ENCODE data around the gene ERICH3.
A peak's percentile ranks its signal among the peaks of the same experiment; 100 is the strongest.

ERICH3 gene, protein sequence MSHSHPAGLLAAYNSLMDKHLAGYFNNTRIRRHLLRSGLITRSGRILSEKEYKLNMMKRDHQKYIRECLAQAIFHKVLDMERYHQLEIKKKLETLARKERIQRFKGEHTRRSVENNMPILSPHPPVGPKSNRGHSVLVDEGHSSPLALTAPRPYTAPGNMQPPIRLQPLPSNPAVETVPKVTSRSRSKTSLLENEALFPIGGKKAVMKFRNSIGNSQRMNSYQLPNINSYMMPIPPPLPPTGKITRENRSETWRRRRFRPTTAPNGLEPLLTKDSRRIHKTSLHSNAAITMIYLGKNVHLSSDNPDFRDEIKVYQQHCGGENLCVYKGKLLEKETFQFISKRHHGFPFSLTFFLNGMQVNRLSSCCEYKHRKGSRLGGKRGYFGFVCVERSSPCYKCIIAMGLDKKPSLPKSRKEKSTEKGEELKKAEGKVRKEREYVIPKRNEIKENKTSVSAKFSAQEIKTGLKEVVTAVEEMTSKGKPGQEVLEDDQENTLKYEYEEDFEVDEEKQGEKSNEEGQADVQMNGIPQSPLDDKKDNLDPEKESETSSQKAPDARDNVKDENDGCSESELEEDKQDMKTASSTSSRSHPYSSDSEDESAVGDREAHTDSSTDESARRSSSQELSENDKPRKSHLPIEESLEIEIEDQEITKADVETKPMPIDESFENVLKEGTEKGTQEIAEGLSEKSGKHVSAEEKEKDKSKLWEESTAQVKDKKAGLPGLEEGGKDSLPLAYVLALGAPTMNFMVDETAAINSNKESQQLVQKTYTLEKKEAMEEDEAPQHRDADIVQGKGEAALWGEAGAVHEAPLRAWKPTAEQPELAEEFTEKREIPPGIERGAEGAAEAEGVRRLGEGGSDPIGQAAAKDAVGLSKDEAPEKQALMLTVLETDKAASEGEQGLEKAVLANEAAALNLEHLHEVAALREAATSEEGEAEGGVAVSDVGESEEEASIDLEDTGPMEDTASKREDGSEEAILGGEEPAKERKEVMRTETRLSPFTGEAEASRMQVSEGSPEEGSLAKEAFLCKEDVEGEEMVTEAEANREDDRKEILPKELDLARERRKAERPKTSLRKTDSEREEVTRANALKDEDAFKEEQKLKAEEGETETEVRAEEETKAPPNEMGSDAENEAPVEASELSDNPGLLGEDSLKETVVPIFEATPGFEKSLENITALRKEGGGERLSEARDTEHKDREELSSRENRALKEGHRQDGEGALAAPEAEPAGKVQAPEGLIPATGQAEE (N-terminal part only)

DNA sequence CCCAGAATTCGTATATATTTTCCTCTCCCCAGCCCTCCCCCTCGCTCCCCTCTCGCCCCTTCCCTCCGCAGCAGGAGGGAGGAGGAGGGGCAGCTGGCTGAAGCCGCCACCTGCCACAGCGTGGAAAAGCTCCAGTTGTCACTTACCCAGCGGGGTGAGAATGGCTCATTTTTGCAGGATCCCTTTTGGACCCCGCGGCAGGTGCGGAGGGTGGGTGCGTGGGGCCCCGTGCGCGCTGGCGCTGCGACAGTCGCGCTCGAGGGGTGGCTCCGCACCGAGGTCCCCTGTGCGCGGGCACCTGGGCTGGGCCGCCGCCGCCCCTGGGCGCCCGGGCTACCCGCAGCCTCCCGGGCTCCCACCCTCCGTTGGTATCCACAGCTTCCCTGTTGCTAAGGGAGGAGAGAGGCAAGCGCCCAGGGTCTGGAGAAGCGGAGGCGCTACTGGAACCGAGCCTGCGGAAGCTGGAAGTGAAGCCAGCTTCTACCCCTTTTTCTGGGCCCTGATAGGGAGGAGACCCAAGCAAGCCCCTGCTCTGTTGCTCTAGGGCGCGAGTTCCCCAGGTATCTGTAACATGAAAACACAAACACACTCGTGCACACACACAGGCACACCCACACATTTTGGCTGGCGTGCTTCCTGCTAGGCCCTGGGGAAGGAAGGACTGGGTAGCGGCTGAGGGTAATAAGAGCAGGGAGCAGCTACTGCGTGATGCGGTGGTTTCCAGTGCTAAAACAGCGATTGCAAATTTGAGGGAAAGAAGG is at the start of gene ERICH3:
TSS of gene ERICH3 (minus strand) at position 442 of the 761 bp plus-strand sequence. CDS start at position 169, 273 bp downstream.
- DNase-seq (ENCODE audit: low spot score), result peak; percentile 39
- TF ChIP-seq, protein P1, sequence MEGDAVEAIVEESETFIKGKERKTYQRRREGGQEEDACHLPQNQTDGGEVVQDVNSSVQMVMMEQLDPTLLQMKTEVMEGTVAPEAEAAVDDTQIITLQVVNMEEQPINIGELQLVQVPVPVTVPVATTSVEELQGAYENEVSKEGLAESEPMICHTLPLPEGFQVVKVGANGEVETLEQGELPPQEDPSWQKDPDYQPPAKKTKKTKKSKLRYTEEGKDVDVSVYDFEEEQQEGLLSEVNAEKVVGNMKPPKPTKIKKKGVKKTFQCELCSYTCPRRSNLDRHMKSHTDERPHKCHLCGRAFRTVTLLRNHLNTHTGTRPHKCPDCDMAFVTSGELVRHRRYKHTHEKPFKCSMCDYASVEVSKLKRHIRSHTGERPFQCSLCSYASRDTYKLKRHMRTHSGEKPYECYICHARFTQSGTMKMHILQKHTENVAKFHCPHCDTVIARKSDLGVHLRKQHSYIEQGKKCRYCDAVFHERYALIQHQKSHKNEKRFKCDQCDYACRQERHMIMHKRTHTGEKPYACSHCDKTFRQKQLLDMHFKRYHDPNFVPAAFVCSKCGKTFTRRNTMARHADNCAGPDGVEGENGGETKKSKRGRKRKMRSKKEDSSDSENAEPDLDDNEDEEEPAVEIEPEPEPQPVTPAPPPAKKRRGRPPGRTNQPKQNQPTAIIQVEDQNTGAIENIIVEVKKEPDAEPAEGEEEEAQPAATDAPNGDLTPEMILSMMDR (IDR thresholded peaks at IDR 0.05; ENCODE audit: extremely low read depth, missing control alignments), result no peak

DNA sequence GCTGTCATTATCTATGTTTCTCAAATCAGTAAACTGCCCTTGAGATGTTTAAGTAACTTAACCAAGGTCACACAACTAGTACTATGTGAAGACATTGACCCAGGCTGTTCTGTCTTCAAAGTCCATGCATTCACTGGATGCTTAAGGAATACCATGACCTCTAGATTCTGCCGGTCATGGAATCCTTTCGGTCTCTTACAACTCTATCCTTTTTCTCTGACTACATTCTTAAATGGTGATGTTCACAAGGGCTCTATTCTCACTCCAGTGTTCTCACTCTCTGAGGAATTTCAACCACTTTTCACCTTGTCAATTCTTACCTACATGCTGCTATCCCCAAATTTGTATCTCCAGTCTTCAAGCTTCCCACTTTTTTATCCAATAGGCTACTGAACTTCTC is 44.0 kb upstream of the ERICH3 start:
- no peak for DNase-seq (ENCODE audit: low spot score)
- TF ChIP-seq, protein P1 (IDR thresholded peaks at IDR 0.05; ENCODE audit: extremely low read depth, missing control alignments), result no peak

DNA sequence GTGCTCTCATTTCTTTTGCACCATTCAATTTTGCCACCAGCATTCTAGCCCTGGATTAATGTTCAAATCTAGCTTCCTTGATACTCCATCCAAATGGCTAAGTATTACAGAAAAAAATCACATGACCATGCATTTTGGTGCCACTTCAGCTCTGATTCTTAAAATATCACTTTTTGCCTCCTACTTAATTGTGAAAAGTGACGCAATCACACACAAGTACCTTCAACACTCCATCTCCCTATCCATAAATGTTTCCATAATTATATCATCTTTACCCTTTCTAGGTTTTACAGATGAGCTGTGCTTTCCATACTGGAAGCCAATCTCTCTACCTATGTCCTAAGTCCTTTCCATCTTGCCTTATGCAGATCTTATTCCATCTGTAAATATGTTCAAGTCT is 43.2 kb upstream of the ERICH3 start:
- TF ChIP-seq, protein P1 (IDR thresholded peaks at IDR 0.05; ENCODE audit: extremely low read depth, missing control alignments), result no peak
- no peak for DNase-seq (ENCODE audit: low spot score)

DNA sequence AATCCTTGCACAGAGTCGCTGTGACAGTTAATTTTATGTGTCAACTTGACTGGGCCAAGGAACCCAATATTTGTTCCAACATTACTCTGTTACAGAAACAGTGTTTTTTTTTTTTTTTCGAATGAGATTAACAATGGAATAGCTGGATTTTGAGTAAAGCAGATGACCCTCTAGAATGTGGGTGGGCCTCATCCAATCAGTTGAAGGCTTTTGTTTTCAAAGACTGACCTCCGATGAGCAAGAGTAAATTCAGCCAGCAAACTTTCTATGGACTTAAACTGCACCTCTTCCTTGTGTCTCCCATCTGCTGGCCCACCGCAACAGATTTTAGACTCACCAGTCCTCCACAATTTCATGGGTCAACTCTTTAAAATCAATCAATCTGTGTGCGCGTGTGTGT is 42.2 kb upstream of the ERICH3 start:
- DNase-seq (ENCODE audit: low spot score), result no peak
- TF ChIP-seq, protein P1 (IDR thresholded peaks at IDR 0.05; ENCODE audit: extremely low read depth, missing control alignments), result no peak

DNA sequence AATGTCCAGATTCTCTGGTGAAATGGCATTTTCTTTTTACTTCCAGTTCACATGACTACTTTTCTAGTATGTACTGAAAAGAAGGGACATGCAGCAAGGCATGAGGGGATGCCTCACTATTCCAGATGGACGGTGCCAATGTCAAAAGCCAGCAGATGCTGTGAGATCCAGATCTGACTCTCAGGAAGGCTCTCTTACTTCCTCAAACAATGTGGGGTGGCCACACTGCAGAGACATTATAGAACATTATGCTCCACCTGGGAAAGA is 41.6 kb upstream of the ERICH3 start:
- DNase-seq (ENCODE audit: low spot score), result no peak
- TF ChIP-seq, protein P1 (IDR thresholded peaks at IDR 0.05; ENCODE audit: extremely low read depth, missing control alignments), result no peak

DNA sequence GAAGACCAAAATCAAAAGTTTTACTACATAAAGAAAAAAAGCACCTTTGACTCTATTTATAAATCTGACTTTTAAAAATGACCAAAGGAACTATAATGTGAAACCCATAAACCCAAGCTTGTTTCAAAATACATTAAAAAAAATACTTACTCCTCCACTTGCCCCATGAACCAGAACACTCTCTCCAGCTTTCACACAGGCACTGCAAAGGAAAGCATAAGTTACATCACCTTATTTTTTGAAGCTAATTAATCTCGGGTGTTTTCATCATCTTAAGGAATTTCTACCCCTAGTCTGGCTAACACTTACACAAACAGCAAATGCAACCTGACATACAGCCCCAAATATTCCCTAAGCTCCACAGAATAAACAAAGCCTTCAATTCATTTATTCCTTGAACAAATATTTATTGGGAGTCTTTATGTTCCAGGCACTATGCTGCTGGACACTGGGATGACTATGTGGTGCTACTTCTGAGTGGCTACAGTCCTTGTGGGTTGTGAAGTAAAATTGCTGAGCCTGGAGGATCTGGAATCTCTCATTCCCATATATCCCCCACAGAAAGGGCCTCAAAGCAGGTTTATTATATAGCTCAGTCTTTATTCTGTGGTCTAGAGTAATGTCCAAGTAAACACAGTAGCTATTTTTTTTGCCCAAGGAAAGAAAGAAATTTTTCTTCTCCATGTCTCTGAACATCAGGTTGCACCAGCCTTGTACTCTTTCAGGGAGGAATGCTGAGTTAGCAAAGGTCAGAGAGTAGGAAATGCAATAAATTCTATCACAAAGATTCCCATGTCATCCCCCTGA is 41.0 kb upstream of the ERICH3 start:
- TF ChIP-seq, protein P1 (IDR thresholded peaks at IDR 0.05; ENCODE audit: extremely low read depth, missing control alignments), result no peak
- peak; percentile 29 for DNase-seq (ENCODE audit: low spot score)
